GM18909 (cell line): ENCODE data around the gene MYT1.
"Not testable (repeated sequence)": the region's sequence is repeated elsewhere in the genome, so short reads cannot be mapped to it uniquely, and the experiment has no call there.

Source experiments
- ATAC-seq: cut with Tn5 transposase; IDR thresholded peaks from one replicate; pipeline ENCODE4 v1.9.1; 2021; ENCODE audit warnings: mild to moderate bottlenecking; ENCODE audit not compliant: unreplicated experiment, poor library complexity

Gene MYT1

GRCh38 chr20:64164123-64164836 is at the start of gene MYT1:
Gene MYT1, plus strand, starts transcription at chr20:64164452. Its CDS starts 34,410 bp downstream, at chr20:64198862.
- ATAC-seq, result no peak

- ATAC-seq, result no peak
Measured at GRCh38 chr20:64115171-64115911, 48.9 kb upstream of the MYT1 start.

- ATAC-seq, result no peak
Measured at GRCh38 chr20:64116016-64116415, 48.2 kb upstream of the MYT1 start.

GRCh38 chr20:64116541-64117431 is 47.5 kb upstream of the MYT1 start:
- no peak for ATAC-seq

GRCh38 chr20:64117432-64117777 is 46.8 kb upstream of the MYT1 start:
- ATAC-seq, result not testable (repeated sequence)

- no peak for ATAC-seq
Measured at GRCh38 chr20:64119301-64119680, 45.0 kb upstream of the MYT1 start.

GRCh38 chr20:64119681-64120341 is 44.4 kb upstream of the MYT1 start:
- ATAC-seq, result no peak

GRCh38 chr20:64121586-64121985 is 42.7 kb upstream of the MYT1 start:
- ATAC-seq, result no peak

- not testable (repeated sequence) for ATAC-seq
Measured at GRCh38 chr20:64122927-64123326, 41.3 kb upstream of the MYT1 start.

- ATAC-seq, result not testable (repeated sequence)
Measured at GRCh38 chr20:64123517-64123916, 40.7 kb upstream of the MYT1 start.

GRCh38 chr20:64129146-64129782 is 35.0 kb upstream of the MYT1 start:
- ATAC-seq, result no peak

- ATAC-seq, result no peak
Measured at GRCh38 chr20:64130271-64130670, 34.0 kb upstream of the MYT1 start.

- no peak for ATAC-seq
Measured at GRCh38 chr20:64130876-64131275, 33.4 kb upstream of the MYT1 start.

- ATAC-seq, result no peak
Measured at GRCh38 chr20:64131406-64131805, 32.8 kb upstream of the MYT1 start.

- ATAC-seq, result no peak
Measured at GRCh38 chr20:64133951-64134407, 30.3 kb upstream of the MYT1 start.

- ATAC-seq, result not testable (repeated sequence)
Measured at GRCh38 chr20:64134744-64135143, 29.5 kb upstream of the MYT1 start.

- no peak for ATAC-seq
Measured at GRCh38 chr20:64136004-64136710, 28.1 kb upstream of the MYT1 start.

- ATAC-seq, result no peak
Measured at GRCh38 chr20:64137598-64138031, 26.6 kb upstream of the MYT1 start.

GRCh38 chr20:64138276-64138815 is 25.9 kb upstream of the MYT1 start:
- no peak for ATAC-seq
